Measurements from ENCODE around the gene MAFG. TPM values are rescaled to one million over a fixed set of nuclear protein-coding genes. Genes with fewer than 3 reads are reported as not detected.

MAFG gene
- total and polyA plus RNA-seq, 12 donors, result 7.7 to 44.5 (median 22.1) TPM

DNA sequence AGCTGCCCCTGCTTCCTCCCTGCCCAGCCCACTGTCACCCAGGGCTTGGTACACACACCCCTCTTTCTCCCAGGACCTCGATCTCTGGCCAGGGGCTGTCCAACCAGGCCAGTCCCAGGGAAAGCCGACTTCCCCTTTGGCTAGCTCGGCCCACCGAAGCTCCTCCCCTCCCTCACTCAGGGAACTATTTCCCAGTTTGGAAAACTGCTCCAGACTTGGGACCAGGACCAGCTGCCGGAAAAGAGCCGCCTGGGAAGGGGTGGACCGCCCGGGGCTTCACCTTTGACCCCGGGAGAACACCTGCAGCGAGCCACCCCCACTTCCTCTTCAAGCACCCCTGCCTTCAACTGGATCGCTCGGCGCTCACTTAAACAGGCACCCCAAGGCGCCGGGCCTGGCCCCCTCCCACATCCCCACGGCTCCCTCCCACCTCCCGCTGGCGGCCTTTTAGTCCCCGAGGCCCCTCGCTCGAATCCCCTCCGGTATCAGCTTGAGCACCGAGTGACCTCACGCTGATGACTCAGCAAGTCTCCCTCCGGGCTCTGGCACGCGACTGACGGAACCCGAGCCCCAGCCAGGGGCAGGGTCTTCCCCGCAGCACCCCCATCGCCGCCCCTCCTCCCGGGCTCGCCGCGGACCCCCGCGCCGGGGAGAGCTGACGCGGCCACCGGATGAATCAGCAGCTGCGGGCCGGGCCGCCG lies 934 bp downstream of the MAFG start:
- peak overlapping the region; percentile 37 to 100 (median 78) for H3K4me3 ChIP-seq
- DNase-seq, result peak; percentile 72 to 90 (median 85)
- intact Hi-C loops (cut with DNase I), result no loop called here
- TF ChIP-seq CTCF (IDR thresholded peaks at IDR 0.05) (peak in 1 of 6 experiments; percentile 8), POLR2A (IDR thresholded peaks at IDR 0.05) (peak; percentile 32 to 65)
- WGBS, 4 donors, result 0 to 1% (median 1%) methylated on average over 21 to 46 of the region's 46 CpGs
- peaks cover 39 to 46% of the 10 kb centered on the region in 2 donors for H3K4me1 ChIP-seq (replicated peaks in 1 of 2)
- peaks cover 0 to 12% of the 10 kb centered on the region in 2 donors for H3K36me3 ChIP-seq (replicated peaks in 1 of 2)
- H3K27ac ChIP-seq, result peak overlapping the region; percentile 91 to 99 (median 95)
- H3K27me3 ChIP-seq, result no peaks in the 10 kb centered on the region
- no peaks in the 10 kb centered on the region for H3K9me3 ChIP-seq (replicated peaks in 1 of 3)

DNA sequence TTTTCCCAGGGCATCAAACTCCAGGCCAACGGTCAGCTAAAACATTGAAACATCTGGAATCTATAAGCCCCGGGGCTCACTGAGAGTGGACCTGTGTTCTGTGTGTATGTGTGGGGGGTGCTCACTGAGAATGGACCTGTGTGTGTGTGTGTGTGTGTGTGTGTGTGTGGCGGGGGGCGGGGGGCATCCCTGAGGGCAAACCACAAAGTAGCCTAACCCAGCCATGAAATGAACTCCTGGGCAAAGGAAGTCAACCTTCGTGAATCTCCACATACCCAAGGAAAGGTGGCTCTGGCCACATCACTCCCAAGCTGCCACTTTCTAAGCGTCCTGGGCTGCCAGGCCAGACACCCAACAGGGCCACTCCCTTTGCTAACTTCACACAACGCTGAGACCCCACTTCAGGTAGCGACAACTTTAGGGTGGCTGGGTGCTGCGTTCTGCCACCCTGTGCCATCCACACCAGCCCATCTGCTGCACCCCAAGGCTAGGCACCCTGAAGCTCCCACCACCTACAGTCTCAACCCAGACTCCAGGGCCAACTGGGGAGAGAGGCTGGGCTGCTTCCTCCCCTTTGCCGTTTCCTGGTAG lies 1.6 kb downstream of the MAFG start:
- no peaks in the 10 kb centered on the region for H3K9me3 ChIP-seq (replicated peaks in 1 of 3)
- H3K27ac ChIP-seq, result peak overlapping the region; percentile 91 to 99 (median 95)
- no peaks in the 10 kb centered on the region for H3K27me3 ChIP-seq
- WGBS, 4 donors, result 52 to 58% (median 57%) methylated on average over 6 to 10 of the region's 10 CpGs
- peaks cover 39 to 47% of the 10 kb centered on the region in 2 donors for H3K4me1 ChIP-seq (replicated peaks in 1 of 2)
- peaks cover 0 to 14% of the 10 kb centered on the region in 2 donors for H3K36me3 ChIP-seq (replicated peaks in 1 of 2)
- no peak for DNase-seq
- TF ChIP-seq POLR2A (IDR thresholded peaks at IDR 0.05) (no peak), CTCF (IDR thresholded peaks at IDR 0.05) (no peak)
- peak overlapping the region in 2 of 4 donors; percentile 89 to 100 for H3K4me3 ChIP-seq
- intact Hi-C loops (cut with DNase I), result no loop called here

DNA sequence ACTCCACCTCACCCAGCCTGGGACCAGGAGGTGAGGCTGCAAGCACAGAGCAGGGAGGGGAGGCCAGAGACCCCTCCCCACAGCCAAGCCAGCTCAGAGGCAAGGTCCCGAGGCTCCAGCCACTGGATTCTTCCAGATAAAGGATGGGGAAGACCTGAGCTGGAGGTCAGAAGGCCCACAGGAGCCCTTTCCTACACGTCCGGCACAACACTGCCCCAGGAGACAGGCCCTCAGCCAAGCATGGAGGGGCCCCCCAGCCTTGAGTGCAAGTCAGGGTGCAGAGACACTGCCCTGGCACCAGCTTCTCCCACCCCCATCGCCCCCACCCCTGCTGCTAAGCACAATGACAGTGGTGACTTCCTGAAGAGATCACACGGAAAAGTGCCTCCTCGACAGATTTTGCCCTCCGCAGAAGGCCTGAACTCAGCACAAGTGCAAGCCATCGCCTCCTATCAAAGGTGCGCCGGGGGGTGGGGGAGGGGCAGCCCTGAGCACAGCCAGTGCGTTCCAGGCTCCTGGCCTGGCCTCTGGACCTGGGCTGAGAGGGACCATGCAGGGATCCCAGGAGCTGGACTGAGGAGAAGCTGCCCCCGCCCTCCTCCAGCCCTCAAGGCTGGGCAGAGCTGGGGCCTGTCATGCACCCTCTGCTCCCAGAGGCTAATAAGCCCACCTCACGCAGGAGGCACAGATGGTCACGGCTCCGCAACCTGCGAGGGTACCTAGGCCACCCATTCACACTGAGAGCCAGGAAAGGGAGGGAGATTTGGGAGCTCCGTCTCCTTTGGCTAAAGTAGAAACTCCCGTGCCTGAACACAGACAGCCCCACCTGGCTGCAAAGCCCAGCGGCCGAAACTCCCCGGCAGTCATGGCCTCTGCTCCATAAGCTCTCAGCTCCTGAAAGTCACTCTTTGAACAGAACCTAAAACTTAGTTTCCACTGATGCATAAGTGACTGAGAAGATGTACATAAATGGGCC lies 2.7 kb downstream of the MAFG start:
- peak in 1 of 7 donors; percentile 23 for DNase-seq
- Histone ChIP-seq H3K9me3 (replicated peaks in 1 of 3) (no peaks in the 10 kb centered on the region), H3K4me3 (no peak overlapping the region), H3K36me3 (replicated peaks in 1 of 2) (peaks cover 0 to 17% of the 10 kb centered on the region in 2 donors), H3K27me3 (no peaks in the 10 kb centered on the region), H3K4me1 (replicated peaks in 1 of 2) (peaks cover 39 to 53% of the 10 kb centered on the region in 2 donors), H3K27ac (peak overlapping the region; percentile 21 to 85 (median 63))
- TF ChIP-seq POLR2A (IDR thresholded peaks at IDR 0.05) (no peak), CTCF (IDR thresholded peaks at IDR 0.05) (no peak)
- 53 to 75% (median 66%) methylated on average over 3 to 21 of the region's 21 CpGs for WGBS, 4 donors
- intact Hi-C loops (cut with DNase I), result no loop called here

Measured in adrenal gland (tissue), 12 donors.